Erythroblast (primary cell): ENCODE data around the gene NOP56.
"Not testable (repeated sequence)": the region's sequence is repeated elsewhere in the genome, so short reads cannot be mapped to it uniquely, and the experiment has no call there.

Experiments used
- GATA1 ChIP-seq: IDR thresholded peaks from 2 replicates; pipeline ENCODE4 v1.6.1; 2011; ENCODE audit warnings: low read depth, mild to moderate bottlenecking, control low read depth, low read length, moderate library complexity
- POLR2A ChIP-seq: IDR thresholded peaks from 2 replicates; pipeline ENCODE4 v1.6.1; 2011; ENCODE audit warnings: mild to moderate bottlenecking, low read length

- TF ChIP-seq POLR2A, GATA1: not testable (repeated sequence)
Observed at GRCh38 chr20:2695984-2696525, 43.6 kb downstream of the NOP56 start.
